Activated CD8-positive, alpha-beta memory T cell treated with anti-CD3 and anti-CD28 coated beads, Interleukin-2, amount 50 U/mL, for 1 hour (primary cell): Measurements from ENCODE around the gene SHC3.

ENCODE experiments used
- DNase-seq: peaks from one replicate; pipeline ENCODE4 v3.0.0-alpha.2; 2020; ENCODE audit errors: extremely low read depth

The SHC3 gene

GRCh38 chr9:89001917-89002540 is 176.6 kb downstream of the SHC3 start:
- DNase-seq = no peak

- DNase-seq = peak; percentile 40
These were observed 177.4 kb downstream of the SHC3 start for GRCh38 chr9:89000973-89001916.

GRCh38 chr9:89000371-89000781 is 178.2 kb downstream of the SHC3 start:
- DNase-seq = no peak

- no peak for DNase-seq
These were observed 179.7 kb downstream of the SHC3 start for GRCh38 chr9:88998911-88999310.

GRCh38 chr9:88998503-88998902 is 180.1 kb downstream of the SHC3 start:
- DNase-seq = no peak

GRCh38 chr9:88997646-88998045 is 181.0 kb downstream of the SHC3 start:
- DNase-seq = no peak

- no peak for DNase-seq
These were observed 181.7 kb downstream of the SHC3 start for GRCh38 chr9:88996921-88997235.

GRCh38 chr9:88996046-88996920 is 182.3 kb downstream of the SHC3 start:
- no peak for DNase-seq

GRCh38 chr9:88995627-88996026 is 183.0 kb downstream of the SHC3 start:
- no peak for DNase-seq

- no peak for DNase-seq
These were observed 183.4 kb downstream of the SHC3 start for GRCh38 chr9:88995200-88995577.

- DNase-seq = no peak
These were observed 184.0 kb downstream of the SHC3 start for GRCh38 chr9:88994469-88995199.

- DNase-seq = no peak
These were observed 184.7 kb downstream of the SHC3 start for GRCh38 chr9:88993871-88994460.

GRCh38 chr9:88993327-88993726 is 185.3 kb downstream of the SHC3 start:
- DNase-seq = no peak

- DNase-seq = no peak
These were observed 186.1 kb downstream of the SHC3 start for GRCh38 chr9:88992556-88992955.

- no peak for DNase-seq
These were observed 187.3 kb downstream of the SHC3 start, which contains the start of gene S1PR3 for GRCh38 chr9:88991066-88992034. S1PR3 (plus strand) TSS chr9:88991468; CDS start chr9:89001201, 9,733 bp downstream.

GRCh38 chr9:88990729-88991065 is 187.9 kb downstream of the SHC3 start:
- DNase-seq = no peak

GRCh38 chr9:88990041-88990728 is 188.4 kb downstream of the SHC3 start:
- DNase-seq = no peak

- DNase-seq = no peak
These were observed 189.6 kb downstream of the SHC3 start for GRCh38 chr9:88988796-88989641.

- DNase-seq = no peak
These were observed 191.0 kb downstream of the SHC3 start for GRCh38 chr9:88987661-88988060.
